Neural crest cell (in vitro differentiated cells): ENCODE measurements around the gene RNASEH2C. TPM values are rescaled to one million over a fixed set of nuclear protein-coding genes. Genes with fewer than 3 reads are reported as not detected.
"Not testable (repeated sequence)": the region's sequence is repeated elsewhere in the genome, so short reads cannot be mapped to it uniquely, and the experiment has no call there.

Experiments used
- DNase-seq: peaks from one replicate; pipeline ENCODE4 v3.0.0; 2021; ENCODE audit warnings: low read depth, mixed read lengths, low spot score
- H3K27ac Mint-ChIP-seq: one replicate; pipeline ENCODE4 v1.8.0; 2021; ENCODE audit warnings: mild to moderate bottlenecking, mixed read lengths; ENCODE audit not compliant: unreplicated experiment
- H3K27me3 Mint-ChIP-seq: 2 replicates; pipeline ENCODE4 v1.8.0; 2021; ENCODE audit warnings: low read depth, mild to moderate bottlenecking, mixed read lengths
- H3K36me3 Mint-ChIP-seq: 2 replicates; pipeline ENCODE4 v1.8.0; 2021; ENCODE audit warnings: low read depth, mild to moderate bottlenecking, mixed read lengths
- H3K4me1 Mint-ChIP-seq: 2 replicates; pipeline ENCODE4 v1.8.0; 2021; ENCODE audit warnings: mixed read lengths
- H3K4me3 Mint-ChIP-seq: one replicate; pipeline ENCODE4 v1.8.0; 2021; ENCODE audit warnings: mild to moderate bottlenecking, mixed read lengths
- H3K9me3 Mint-ChIP-seq: 2 replicates; pipeline ENCODE4 v1.8.0; 2021; ENCODE audit warnings: mixed read lengths
- CTCF ChIP-seq: fragments of 200-600 bp; sonication (generic); conservative IDR thresholded peaks from 2 replicates; pipeline ENCODE4 v1.5.0; 2021; ENCODE audit warnings: antibody characterized with exemption, mild to moderate bottlenecking
- total RNA-seq: library from RNA; stranded (reverse); gene quantifications from 2 replicates; pipeline ENCODE4 v1.2.1, GENCODE V29; 2021

The RNASEH2C gene
- total RNA-seq, 1 donor from 2014 or later = 72.1 TPM

GRCh38 chr11:65741185-65741584 lies 20.6 kb upstream of the RNASEH2C start:
- no peaks in the 10 kb centered on the region for H3K4me1 Mint-ChIP-seq
- no peak for DNase-seq
- peaks cover 62% of the 10 kb centered on the region for H3K27me3 Mint-ChIP-seq
- no peak overlapping the region for H3K27ac Mint-ChIP-seq
- H3K9me3 Mint-ChIP-seq = peaks cover 15% of the 10 kb centered on the region
- TF ChIP-seq CTCF = no peak
- no peak overlapping the region for H3K4me3 Mint-ChIP-seq
- no peaks in the 10 kb centered on the region for H3K36me3 Mint-ChIP-seq

- H3K27ac Mint-ChIP-seq = no peak overlapping the region
- H3K36me3 Mint-ChIP-seq = no peaks in the 10 kb centered on the region
- peaks cover 18% of the 10 kb centered on the region for H3K9me3 Mint-ChIP-seq
- H3K4me3 Mint-ChIP-seq = no peak overlapping the region
- no peak for TF ChIP-seq CTCF
- no peak for DNase-seq
- peaks cover 54% of the 10 kb centered on the region for H3K27me3 Mint-ChIP-seq
- no peaks in the 10 kb centered on the region for H3K4me1 Mint-ChIP-seq
These were observed 18.4 kb upstream of the RNASEH2C start for GRCh38 chr11:65739022-65739421.

GRCh38 chr11:65736810-65737209 lies 16.2 kb upstream of the RNASEH2C start:
- peaks cover 58% of the 10 kb centered on the region for H3K27me3 Mint-ChIP-seq
- H3K36me3 Mint-ChIP-seq = no peaks in the 10 kb centered on the region
- no peaks in the 10 kb centered on the region for H3K4me1 Mint-ChIP-seq
- TF ChIP-seq CTCF = no peak
- no peak overlapping the region for H3K27ac Mint-ChIP-seq
- DNase-seq = no peak
- H3K9me3 Mint-ChIP-seq = peaks cover 25% of the 10 kb centered on the region
- no peak overlapping the region for H3K4me3 Mint-ChIP-seq

- not testable (repeated sequence) for DNase-seq, H3K36me3 Mint-ChIP-seq, H3K4me3 Mint-ChIP-seq, H3K27ac Mint-ChIP-seq, H3K4me1 Mint-ChIP-seq
- Mint-ChIP-seq H3K27me3 (peaks cover 58% of the 10 kb centered on the region), H3K9me3 (peaks cover 27% of the 10 kb centered on the region)
These were observed 14.5 kb upstream of the RNASEH2C start for GRCh38 chr11:65735111-65735510.

GRCh38 chr11:65730461-65730860 lies 9.9 kb upstream of the RNASEH2C start:
- no peak overlapping the region for H3K4me3 Mint-ChIP-seq
- H3K27ac Mint-ChIP-seq = no peak overlapping the region
- TF ChIP-seq CTCF = no peak
- no peak for DNase-seq
- peaks cover 9% of the 10 kb centered on the region for H3K9me3 Mint-ChIP-seq
- peaks cover 46% of the 10 kb centered on the region for H3K27me3 Mint-ChIP-seq
- no peaks in the 10 kb centered on the region for H3K36me3 Mint-ChIP-seq
- H3K4me1 Mint-ChIP-seq = no peaks in the 10 kb centered on the region

- Mint-ChIP-seq H3K4me3 (no peak overlapping the region), H3K36me3 (no peaks in the 10 kb centered on the region), H3K27ac (no peak overlapping the region), H3K4me1 (no peaks in the 10 kb centered on the region), H3K27me3 (peaks cover 45% of the 10 kb centered on the region), H3K9me3 (peaks cover 5% of the 10 kb centered on the region)
- no peak for TF ChIP-seq CTCF
- DNase-seq = no peak
These were observed 7.3 kb upstream of the RNASEH2C start for GRCh38 chr11:65727865-65728264.
